Ascending aorta (tissue), 2 donors: ENCODE results near the gene SPRED2. TPM values are rescaled to one million over a fixed set of nuclear protein-coding genes. Genes with fewer than 3 reads are reported as not detected.

Experiments used
- DNase-seq, 2 donors: peaks; one replicate each; pipeline ENCODE4 v3.0.0-alpha.2; 2019; ENCODE audit warnings: low spot score in 2 of 2
- H3K27ac ChIP-seq, 2 donors: fragments of 200-600 bp; sonication (generic); one replicate each; pipeline ENCODE4 v1.5.1; 2016 to 2017; ENCODE audit warnings: mild to moderate bottlenecking in 1 of 2
- H3K27me3 ChIP-seq: fragments of 200-600 bp; sonication (generic); one replicate; pipeline ENCODE4 v1.5.1; 2017
- H3K36me3 ChIP-seq, 2 donors: fragments of 200-600 bp; sonication (generic); one replicate each; pipeline ENCODE4 v1.5.1; 2016
- H3K4me1 ChIP-seq, 2 donors: fragments of 200-600 bp; sonication (generic); one replicate each; pipeline ENCODE4 v1.5.1; 2016 to 2017; ENCODE audit warnings: mild to moderate bottlenecking in 1 of 2
- H3K4me3 ChIP-seq, 2 donors: fragments of 200-600 bp; sonication (generic); one replicate each; pipeline ENCODE4 v1.5.1; 2016 to 2017; ENCODE audit warnings: mild to moderate bottlenecking in 1 of 2
- H3K9me3 ChIP-seq, 2 donors: fragments of 200-600 bp; sonication (generic); one replicate each; pipeline ENCODE4 v1.5.1; 2016
- intact Hi-C: fragments of 100-400 bp; cut with DNase I; formaldehyde crosslinking; loops from one replicate; pipeline ENCODE4 v1.15.1; 2023
- total RNA-seq: library from RNA; depleted of rRNA; stranded (reverse); fragments of >200 nt; gene quantifications from one replicate; pipeline ENCODE4 v1.1.0, GENCODE V29; 2016
- TF ChIP-seq, protein P1 (sequence below), 3 experiments: fragments of 200-600 bp in 2 of 3; fragments of 450-650 bp in 1 of 3; sonication (generic) in 2 of 3; IDR thresholded peaks; one replicate each; pipeline ENCODE4 v1.5.1; 2016 to 2019; ENCODE audit warnings: antibody characterized with exemption in 3 of 3, mild to moderate bottlenecking in 1 of 3, moderate library complexity in 1 of 3

The SPRED2 gene
- total RNA-seq, 1 donor from 2014 or later: 18.5 TPM

DNA sequence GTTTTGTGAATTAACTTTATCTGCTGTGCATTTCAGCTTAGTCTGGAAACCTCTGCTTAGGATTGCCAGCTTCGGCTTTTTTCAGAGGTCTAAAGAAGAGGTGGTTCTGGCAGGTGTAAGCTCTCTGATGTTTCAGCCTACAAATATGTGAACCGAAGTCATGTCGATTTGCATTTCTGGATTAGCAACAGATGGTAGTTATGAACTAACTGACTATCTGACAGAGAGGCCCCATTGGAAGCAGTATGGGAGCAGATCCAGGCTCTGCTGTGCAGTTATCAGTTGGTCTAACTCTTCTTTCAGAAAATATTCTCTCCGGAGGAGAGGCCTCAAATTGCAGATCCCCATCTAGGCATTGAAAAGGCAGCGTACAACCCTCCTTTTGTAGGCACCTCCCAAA is 32.7 kb upstream of the SPRED2 start:
- no peak for DNase-seq
- no peaks in the 10 kb centered on the region for H3K9me3 ChIP-seq
- H3K36me3 ChIP-seq: no peaks in the 10 kb centered on the region
- intact Hi-C loops: no loop called here
- H3K27ac ChIP-seq: no peak overlapping the region
- TF ChIP-seq, protein P1, sequence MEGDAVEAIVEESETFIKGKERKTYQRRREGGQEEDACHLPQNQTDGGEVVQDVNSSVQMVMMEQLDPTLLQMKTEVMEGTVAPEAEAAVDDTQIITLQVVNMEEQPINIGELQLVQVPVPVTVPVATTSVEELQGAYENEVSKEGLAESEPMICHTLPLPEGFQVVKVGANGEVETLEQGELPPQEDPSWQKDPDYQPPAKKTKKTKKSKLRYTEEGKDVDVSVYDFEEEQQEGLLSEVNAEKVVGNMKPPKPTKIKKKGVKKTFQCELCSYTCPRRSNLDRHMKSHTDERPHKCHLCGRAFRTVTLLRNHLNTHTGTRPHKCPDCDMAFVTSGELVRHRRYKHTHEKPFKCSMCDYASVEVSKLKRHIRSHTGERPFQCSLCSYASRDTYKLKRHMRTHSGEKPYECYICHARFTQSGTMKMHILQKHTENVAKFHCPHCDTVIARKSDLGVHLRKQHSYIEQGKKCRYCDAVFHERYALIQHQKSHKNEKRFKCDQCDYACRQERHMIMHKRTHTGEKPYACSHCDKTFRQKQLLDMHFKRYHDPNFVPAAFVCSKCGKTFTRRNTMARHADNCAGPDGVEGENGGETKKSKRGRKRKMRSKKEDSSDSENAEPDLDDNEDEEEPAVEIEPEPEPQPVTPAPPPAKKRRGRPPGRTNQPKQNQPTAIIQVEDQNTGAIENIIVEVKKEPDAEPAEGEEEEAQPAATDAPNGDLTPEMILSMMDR (IDR thresholded peaks at IDR 0.05): no peak
- H3K4me3 ChIP-seq: no peak overlapping the region
- H3K27me3 ChIP-seq: no peaks in the 10 kb centered on the region
- no peaks in the 10 kb centered on the region for H3K4me1 ChIP-seq

DNA sequence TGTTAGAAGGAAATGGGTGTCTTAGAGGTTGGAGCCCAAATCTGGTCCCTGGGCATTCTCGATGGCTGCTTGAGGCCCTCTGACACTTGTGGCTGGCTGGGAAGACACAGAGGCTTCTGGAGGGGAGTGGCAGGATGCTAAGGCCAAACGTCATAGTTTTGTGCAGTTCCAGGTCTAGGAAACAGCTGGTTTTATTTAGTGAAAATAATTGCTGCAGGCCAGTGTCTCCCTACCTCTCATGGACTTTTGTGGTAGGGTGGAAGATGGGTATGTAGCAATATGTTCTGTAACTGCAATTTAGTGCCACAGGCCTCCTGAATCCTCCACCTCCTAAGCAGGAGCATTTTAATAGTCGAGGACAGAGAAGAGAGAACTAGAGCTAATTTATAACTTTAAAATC is 32.2 kb upstream of the SPRED2 start:
- no peaks in the 10 kb centered on the region for H3K36me3 ChIP-seq
- H3K27me3 ChIP-seq: no peaks in the 10 kb centered on the region
- no peaks in the 10 kb centered on the region for H3K4me1 ChIP-seq
- H3K27ac ChIP-seq: no peak overlapping the region
- no peaks in the 10 kb centered on the region for H3K9me3 ChIP-seq
- no peak for DNase-seq
- TF ChIP-seq, protein P1 (IDR thresholded peaks at IDR 0.05): no peak
- no peak overlapping the region for H3K4me3 ChIP-seq
- intact Hi-C loops: no loop called here

DNA sequence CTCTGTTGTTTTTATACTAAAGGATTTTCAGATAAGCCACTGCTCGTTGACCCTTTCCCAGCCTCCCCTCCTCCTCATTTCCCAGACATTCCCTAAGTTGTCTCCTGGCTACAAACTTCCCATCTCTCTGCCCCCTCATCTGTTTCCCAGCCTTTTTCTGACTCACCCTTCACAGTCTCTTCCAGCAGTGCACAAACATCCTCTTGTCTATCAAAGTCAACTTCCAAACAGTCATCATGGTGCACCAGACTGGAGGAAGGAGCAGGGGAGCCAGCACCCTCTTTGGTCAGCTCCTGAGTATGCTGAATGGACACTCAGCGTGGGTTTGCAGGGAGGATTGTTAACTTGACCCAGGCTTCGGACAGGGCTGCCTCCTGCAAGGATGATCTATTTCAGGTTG is 26.6 kb upstream of the SPRED2 start:
- H3K36me3 ChIP-seq: no peaks in the 10 kb centered on the region
- H3K27ac ChIP-seq: no peak overlapping the region
- TF ChIP-seq, protein P1 (IDR thresholded peaks at IDR 0.05): no peak
- no peaks in the 10 kb centered on the region for H3K9me3 ChIP-seq
- H3K4me3 ChIP-seq: no peak overlapping the region
- intact Hi-C loops: no loop called here
- no peaks in the 10 kb centered on the region for H3K4me1 ChIP-seq
- no peak for DNase-seq
- H3K27me3 ChIP-seq: no peaks in the 10 kb centered on the region

DNA sequence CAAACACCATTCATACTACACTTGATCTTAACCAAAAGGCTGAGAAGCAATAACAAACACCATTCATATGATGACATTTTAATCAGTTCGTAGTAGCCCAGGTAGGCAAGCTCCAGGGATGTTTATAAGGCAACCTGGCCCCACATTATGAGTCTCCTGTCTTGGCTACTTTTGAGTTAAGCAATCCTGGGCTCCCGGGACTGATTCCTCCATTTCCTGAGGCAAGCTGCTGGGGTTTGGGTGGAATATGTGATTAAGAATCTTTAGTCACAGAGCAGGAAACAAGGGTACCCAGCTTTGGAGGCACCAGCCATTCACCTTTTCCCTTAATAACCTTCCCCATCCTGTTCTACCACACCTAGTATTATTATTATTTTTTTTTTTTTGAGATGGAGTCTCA is 24.5 kb upstream of the SPRED2 start:
- H3K4me3 ChIP-seq: no peak overlapping the region
- H3K4me1 ChIP-seq: no peaks in the 10 kb centered on the region
- H3K27ac ChIP-seq: no peak overlapping the region
- no peak for DNase-seq
- no peaks in the 10 kb centered on the region for H3K36me3 ChIP-seq
- no peaks in the 10 kb centered on the region for H3K9me3 ChIP-seq
- intact Hi-C loops: no loop called here
- TF ChIP-seq, protein P1 (IDR thresholded peaks at IDR 0.05): no peak
- H3K27me3 ChIP-seq: no peaks in the 10 kb centered on the region

DNA sequence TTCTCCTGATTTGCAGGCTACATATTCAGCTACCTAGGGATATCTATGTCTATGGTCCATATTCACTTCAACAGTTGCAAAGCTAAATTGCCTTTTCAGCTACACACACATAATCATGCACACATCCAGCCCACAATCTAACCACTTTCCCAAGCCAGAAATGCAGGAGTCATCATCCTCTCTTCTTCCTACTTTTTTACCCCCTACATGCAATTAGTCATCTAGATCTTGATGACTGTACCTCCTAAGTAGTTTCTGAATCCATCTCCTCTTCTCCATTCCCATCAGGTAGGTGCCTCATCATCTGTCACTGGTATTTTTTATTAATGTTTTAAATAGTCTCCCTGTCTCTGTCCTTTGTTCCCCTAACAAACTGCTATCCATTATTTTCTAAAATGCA is 23.7 kb upstream of the SPRED2 start:
- Histone ChIP-seq H3K4me3 (no peak overlapping the region), H3K27me3 (no peaks in the 10 kb centered on the region), H3K36me3 (no peaks in the 10 kb centered on the region), H3K4me1 (no peaks in the 10 kb centered on the region), H3K27ac (no peak overlapping the region), H3K9me3 (no peaks in the 10 kb centered on the region)
- no peak for DNase-seq
- intact Hi-C loops: no loop called here
- TF ChIP-seq, protein P1 (IDR thresholded peaks at IDR 0.05): no peak

DNA sequence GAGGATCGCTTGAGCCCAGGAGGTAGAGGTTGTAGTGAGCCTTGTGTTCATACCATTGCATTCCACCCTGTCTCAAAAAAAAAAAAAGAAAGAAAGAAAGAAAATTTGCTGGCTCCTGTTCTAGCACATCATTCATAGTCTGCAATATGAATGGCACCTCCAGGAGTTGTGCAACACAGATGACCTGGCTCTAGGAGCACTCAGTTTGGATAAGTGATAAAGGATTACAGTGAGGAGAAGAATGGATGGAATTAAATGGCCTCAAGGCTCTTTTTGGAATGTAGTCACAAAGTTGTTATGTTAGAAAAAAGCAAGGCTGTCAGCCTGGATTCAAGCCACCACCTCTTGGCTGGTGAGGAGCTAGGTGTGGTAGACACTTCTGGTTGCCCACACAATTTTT is 21.5 kb upstream of the SPRED2 start:
- intact Hi-C loops: no loop called here
- no peak overlapping the region for H3K4me3 ChIP-seq
- DNase-seq: no peak
- no peaks in the 10 kb centered on the region for H3K27me3 ChIP-seq
- no peak overlapping the region for H3K27ac ChIP-seq
- TF ChIP-seq, protein P1 (IDR thresholded peaks at IDR 0.05): no peak
- H3K4me1 ChIP-seq: no peaks in the 10 kb centered on the region
- H3K9me3 ChIP-seq: no peaks in the 10 kb centered on the region
- no peaks in the 10 kb centered on the region for H3K36me3 ChIP-seq
